ENCODE data around the gene PLA1A.

PLA1A gene

GRCh38 chr3:119599558-119600174, 2.0 kb downstream of the PLA1A start:
- Histone ChIP-seq H3K9me3 (ENCODE audit: control insufficient read depth, low read length) (no peaks in the 10 kb centered on the region), H3K36me3 (ENCODE audit: control insufficient read depth, insufficient read depth, low read length) (no peaks in the 10 kb centered on the region), H3K4me3 (ENCODE audit: low read length) (no peak overlapping the region), H3K4me1 (ENCODE audit: control insufficient read depth, insufficient read depth, low read length) (no peaks in the 10 kb centered on the region), H3K27me3 (ENCODE audit: control insufficient read depth, insufficient read depth, low read length) (no peaks in the 10 kb centered on the region), H3K9ac (ENCODE audit: low read length) (no peak overlapping the region)

GRCh38 chr3:119600732-119601131, 3.0 kb downstream of the PLA1A start:
- H3K9me3 ChIP-seq (ENCODE audit: control insufficient read depth, low read length), result no peaks in the 10 kb centered on the region
- no peak overlapping the region for H3K4me3 ChIP-seq (ENCODE audit: low read length)
- no peak overlapping the region for H3K9ac ChIP-seq (ENCODE audit: low read length)
- H3K27me3 ChIP-seq (ENCODE audit: control insufficient read depth, insufficient read depth, low read length), result no peaks in the 10 kb centered on the region
- no peaks in the 10 kb centered on the region for H3K36me3 ChIP-seq (ENCODE audit: control insufficient read depth, insufficient read depth, low read length)
- no peaks in the 10 kb centered on the region for H3K4me1 ChIP-seq (ENCODE audit: control insufficient read depth, insufficient read depth, low read length)

- no peaks in the 10 kb centered on the region for H3K9me3 ChIP-seq (ENCODE audit: control insufficient read depth, low read length)
- H3K4me1 ChIP-seq (ENCODE audit: control insufficient read depth, insufficient read depth, low read length), result no peaks in the 10 kb centered on the region
- H3K27me3 ChIP-seq (ENCODE audit: control insufficient read depth, insufficient read depth, low read length), result no peaks in the 10 kb centered on the region
- no peak overlapping the region for H3K9ac ChIP-seq (ENCODE audit: low read length)
- H3K36me3 ChIP-seq (ENCODE audit: control insufficient read depth, insufficient read depth, low read length), result no peaks in the 10 kb centered on the region
- no peak overlapping the region for H3K4me3 ChIP-seq (ENCODE audit: low read length)
Observed at GRCh38 chr3:119601154-119601553, 3.5 kb downstream of the PLA1A start.

GRCh38 chr3:119602676-119603075, 5.0 kb downstream of the PLA1A start:
- Histone ChIP-seq H3K9ac (ENCODE audit: low read length) (no peak overlapping the region), H3K9me3 (ENCODE audit: control insufficient read depth, low read length) (no peaks in the 10 kb centered on the region), H3K4me3 (ENCODE audit: low read length) (no peak overlapping the region), H3K36me3 (ENCODE audit: control insufficient read depth, insufficient read depth, low read length) (no peaks in the 10 kb centered on the region), H3K4me1 (ENCODE audit: control insufficient read depth, insufficient read depth, low read length) (no peaks in the 10 kb centered on the region), H3K27me3 (ENCODE audit: control insufficient read depth, insufficient read depth, low read length) (no peaks in the 10 kb centered on the region)

- Histone ChIP-seq H3K36me3 (ENCODE audit: control insufficient read depth, insufficient read depth, low read length) (no peaks in the 10 kb centered on the region), H3K9ac (ENCODE audit: low read length) (no peak overlapping the region), H3K4me1 (ENCODE audit: control insufficient read depth, insufficient read depth, low read length) (no peaks in the 10 kb centered on the region), H3K27me3 (ENCODE audit: control insufficient read depth, insufficient read depth, low read length) (no peaks in the 10 kb centered on the region), H3K9me3 (ENCODE audit: control insufficient read depth, low read length) (no peaks in the 10 kb centered on the region), H3K4me3 (ENCODE audit: low read length) (no peak overlapping the region)
Observed at GRCh38 chr3:119604878-119605277, 7.2 kb downstream of the PLA1A start.

- Histone ChIP-seq H3K27me3 (ENCODE audit: control insufficient read depth, insufficient read depth, low read length) (no peaks in the 10 kb centered on the region), H3K9ac (ENCODE audit: low read length) (no peak overlapping the region), H3K36me3 (ENCODE audit: control insufficient read depth, insufficient read depth, low read length) (no peaks in the 10 kb centered on the region), H3K4me3 (ENCODE audit: low read length) (no peak overlapping the region), H3K4me1 (ENCODE audit: control insufficient read depth, insufficient read depth, low read length) (no peaks in the 10 kb centered on the region), H3K9me3 (ENCODE audit: control insufficient read depth, low read length) (no peaks in the 10 kb centered on the region)
Observed at GRCh38 chr3:119608405-119609000, 10.8 kb downstream of the PLA1A start.

- H3K27me3 ChIP-seq (ENCODE audit: control insufficient read depth, insufficient read depth, low read length), result no peaks in the 10 kb centered on the region
- H3K4me1 ChIP-seq (ENCODE audit: control insufficient read depth, insufficient read depth, low read length), result no peaks in the 10 kb centered on the region
- no peak overlapping the region for H3K4me3 ChIP-seq (ENCODE audit: low read length)
- H3K9me3 ChIP-seq (ENCODE audit: control insufficient read depth, low read length), result no peaks in the 10 kb centered on the region
- no peaks in the 10 kb centered on the region for H3K36me3 ChIP-seq (ENCODE audit: control insufficient read depth, insufficient read depth, low read length)
- no peak overlapping the region for H3K9ac ChIP-seq (ENCODE audit: low read length)
Observed at GRCh38 chr3:119609301-119609700, 11.6 kb downstream of the PLA1A start.

- H3K36me3 ChIP-seq (ENCODE audit: control insufficient read depth, insufficient read depth, low read length), result no peaks in the 10 kb centered on the region
- no peaks in the 10 kb centered on the region for H3K27me3 ChIP-seq (ENCODE audit: control insufficient read depth, insufficient read depth, low read length)
- H3K9me3 ChIP-seq (ENCODE audit: control insufficient read depth, low read length), result no peaks in the 10 kb centered on the region
- H3K9ac ChIP-seq (ENCODE audit: low read length), result no peak overlapping the region
- no peaks in the 10 kb centered on the region for H3K4me1 ChIP-seq (ENCODE audit: control insufficient read depth, insufficient read depth, low read length)
- no peak overlapping the region for H3K4me3 ChIP-seq (ENCODE audit: low read length)
Observed at GRCh38 chr3:119611664-119612063, 14.0 kb downstream of the PLA1A start.

GRCh38 chr3:119613201-119613600, 15.5 kb downstream of the PLA1A start:
- Histone ChIP-seq H3K4me1 (ENCODE audit: control insufficient read depth, insufficient read depth, low read length) (no peaks in the 10 kb centered on the region), H3K27me3 (ENCODE audit: control insufficient read depth, insufficient read depth, low read length) (no peaks in the 10 kb centered on the region), H3K9ac (ENCODE audit: low read length) (no peak overlapping the region), H3K4me3 (ENCODE audit: low read length) (no peak overlapping the region), H3K9me3 (ENCODE audit: control insufficient read depth, low read length) (no peaks in the 10 kb centered on the region), H3K36me3 (ENCODE audit: control insufficient read depth, insufficient read depth, low read length) (no peaks in the 10 kb centered on the region)

GRCh38 chr3:119613872-119614271, 16.2 kb downstream of the PLA1A start:
- Histone ChIP-seq H3K4me3 (ENCODE audit: low read length) (no peak overlapping the region), H3K27me3 (ENCODE audit: control insufficient read depth, insufficient read depth, low read length) (no peaks in the 10 kb centered on the region), H3K9ac (ENCODE audit: low read length) (no peak overlapping the region), H3K36me3 (ENCODE audit: control insufficient read depth, insufficient read depth, low read length) (no peaks in the 10 kb centered on the region), H3K9me3 (ENCODE audit: control insufficient read depth, low read length) (no peaks in the 10 kb centered on the region), H3K4me1 (ENCODE audit: control insufficient read depth, insufficient read depth, low read length) (no peaks in the 10 kb centered on the region)

GRCh38 chr3:119616056-119616455, 18.4 kb downstream of the PLA1A start:
- no peaks in the 10 kb centered on the region for H3K27me3 ChIP-seq (ENCODE audit: control insufficient read depth, insufficient read depth, low read length)
- H3K4me1 ChIP-seq (ENCODE audit: control insufficient read depth, insufficient read depth, low read length), result no peaks in the 10 kb centered on the region
- no peaks in the 10 kb centered on the region for H3K36me3 ChIP-seq (ENCODE audit: control insufficient read depth, insufficient read depth, low read length)
- no peak overlapping the region for H3K9ac ChIP-seq (ENCODE audit: low read length)
- H3K4me3 ChIP-seq (ENCODE audit: low read length), result no peak overlapping the region
- H3K9me3 ChIP-seq (ENCODE audit: control insufficient read depth, low read length), result no peaks in the 10 kb centered on the region

GRCh38 chr3:119619094-119619493, 21.4 kb downstream of the PLA1A start:
- Histone ChIP-seq H3K9me3 (ENCODE audit: control insufficient read depth, low read length) (no peaks in the 10 kb centered on the region), H3K27me3 (ENCODE audit: control insufficient read depth, insufficient read depth, low read length) (no peaks in the 10 kb centered on the region), H3K9ac (ENCODE audit: low read length) (no peak overlapping the region), H3K4me3 (ENCODE audit: low read length) (no peak overlapping the region), H3K36me3 (ENCODE audit: control insufficient read depth, insufficient read depth, low read length) (no peaks in the 10 kb centered on the region), H3K4me1 (ENCODE audit: control insufficient read depth, insufficient read depth, low read length) (no peaks in the 10 kb centered on the region)

GRCh38 chr3:119620899-119621298, 23.2 kb downstream of the PLA1A start:
- H3K9me3 ChIP-seq (ENCODE audit: control insufficient read depth, low read length), result no peaks in the 10 kb centered on the region
- H3K27me3 ChIP-seq (ENCODE audit: control insufficient read depth, insufficient read depth, low read length), result no peaks in the 10 kb centered on the region
- H3K36me3 ChIP-seq (ENCODE audit: control insufficient read depth, insufficient read depth, low read length), result no peaks in the 10 kb centered on the region
- no peaks in the 10 kb centered on the region for H3K4me1 ChIP-seq (ENCODE audit: control insufficient read depth, insufficient read depth, low read length)
- no peak overlapping the region for H3K4me3 ChIP-seq (ENCODE audit: low read length)
- no peak overlapping the region for H3K9ac ChIP-seq (ENCODE audit: low read length)

All from mucosa of stomach (tissue), 1 donor.